Skeletal muscle cell (primary cell): ENCODE measurements around the gene PTPRK.
"Not testable (repeated sequence)": the region's sequence is repeated elsewhere in the genome, so short reads cannot be mapped to it uniquely, and the experiment has no call there.

Source experiments
- DNase-seq: peaks from one replicate; pipeline ENCODE4 v3.0.0-alpha.2; 2010; ENCODE audit warnings: low read depth
- H3K4me3 ChIP-seq: 2 replicates; pipeline ENCODE4 v1.5.1; 2011; ENCODE audit warnings: low read depth, mild to moderate bottlenecking, control low read depth, low read length, moderate library complexity

Gene PTPRK

DNA sequence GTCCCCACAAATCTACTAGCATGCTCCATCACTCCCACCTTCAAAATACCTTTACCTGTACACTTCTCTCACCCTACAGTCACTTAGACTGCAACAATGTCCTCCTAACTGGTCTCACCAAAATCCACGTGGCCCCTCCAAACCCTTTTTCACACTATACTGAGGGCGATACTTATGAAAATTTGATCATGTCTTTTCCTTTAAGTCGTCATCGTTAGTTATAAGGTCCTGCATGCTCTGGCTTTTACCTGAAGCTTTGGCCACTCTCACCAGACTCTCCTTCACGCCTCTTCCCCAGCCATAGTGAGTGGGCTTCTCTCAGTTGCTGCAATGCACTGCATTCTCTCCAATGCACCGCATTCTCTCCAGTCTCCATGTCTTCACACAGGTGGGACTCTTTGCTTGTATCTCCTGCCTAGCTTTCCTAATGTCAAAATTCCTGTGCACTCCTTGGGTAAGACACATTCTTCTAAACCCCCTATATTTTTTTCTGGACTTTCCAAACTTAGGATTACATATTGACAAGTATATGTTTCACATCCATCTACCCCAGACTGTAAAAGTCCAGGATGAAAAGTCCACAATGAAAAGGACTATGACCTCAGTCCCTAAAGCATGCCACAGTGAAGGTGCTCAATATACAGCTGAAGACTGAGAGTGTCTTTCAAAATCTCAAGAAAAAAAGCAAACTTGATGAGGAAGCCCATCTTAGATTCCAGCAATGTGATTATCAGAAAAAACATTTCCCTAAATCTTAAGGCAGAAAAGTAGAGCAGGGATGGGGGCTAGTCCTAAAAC, 24.7 kb downstream of the PTPRK start:
- no peak overlapping the region for H3K4me3 ChIP-seq
- DNase-seq = no peak

DNA sequence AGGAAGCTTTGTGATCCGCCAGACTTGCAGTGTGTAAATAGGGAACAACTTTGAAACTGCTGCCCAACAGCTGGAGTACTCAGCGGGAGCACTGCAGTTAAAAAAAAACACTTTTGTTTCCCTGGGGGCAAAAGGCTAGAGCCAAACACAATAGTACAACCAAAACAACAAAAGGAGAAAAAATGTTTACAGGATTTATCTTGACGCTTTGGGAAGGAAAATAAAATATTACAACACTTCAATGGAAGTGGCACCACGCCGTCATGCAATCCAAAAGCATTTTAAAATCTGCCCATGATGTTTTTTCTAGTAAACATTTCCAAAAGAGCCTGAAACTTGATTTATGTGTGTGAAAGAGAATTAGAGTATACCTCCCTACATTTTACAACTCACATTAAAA, 26.0 kb downstream of the PTPRK start:
- no peak overlapping the region for H3K4me3 ChIP-seq
- DNase-seq = no peak

DNA sequence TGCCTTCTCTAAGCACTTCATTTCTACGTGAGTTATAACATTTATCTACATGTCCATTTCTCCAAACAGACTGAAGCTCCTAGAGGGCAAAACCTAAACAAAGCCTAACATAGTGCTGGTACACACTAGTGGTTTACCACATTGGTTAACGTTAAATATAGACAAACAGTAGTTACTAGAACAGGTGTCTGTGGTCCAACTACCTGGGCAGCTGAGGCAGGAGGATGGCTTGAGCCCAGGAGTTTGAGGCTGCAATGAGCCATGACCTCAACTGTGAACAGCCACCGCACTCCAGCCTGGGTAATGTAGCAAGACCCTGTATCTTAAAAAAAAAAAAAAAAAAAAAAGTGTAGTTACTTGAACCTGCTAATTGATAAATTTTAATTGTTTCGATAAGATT, 26.5 kb downstream of the PTPRK start:
- no peak for DNase-seq
- no peak overlapping the region for H3K4me3 ChIP-seq

DNA sequence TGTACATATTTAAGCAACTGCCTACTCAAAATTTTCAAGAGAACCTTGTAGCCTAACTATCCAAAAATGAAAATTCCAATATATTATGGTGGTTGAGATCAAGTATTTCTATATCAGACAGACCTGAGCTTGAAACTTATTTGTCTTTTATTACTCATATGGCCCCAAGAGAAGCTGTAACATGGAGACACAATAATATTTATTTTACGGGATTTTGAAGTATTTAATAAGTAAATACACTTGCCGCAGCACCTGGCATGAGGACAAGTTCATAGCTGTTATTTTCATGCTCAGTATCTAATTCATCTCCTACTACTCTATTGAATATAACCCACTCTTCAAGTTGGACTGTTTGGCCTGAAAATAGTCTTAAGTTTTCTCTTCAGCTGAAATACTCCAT, 28.0 kb downstream of the PTPRK start:
- DNase-seq = no peak
- no peak overlapping the region for H3K4me3 ChIP-seq

DNA sequence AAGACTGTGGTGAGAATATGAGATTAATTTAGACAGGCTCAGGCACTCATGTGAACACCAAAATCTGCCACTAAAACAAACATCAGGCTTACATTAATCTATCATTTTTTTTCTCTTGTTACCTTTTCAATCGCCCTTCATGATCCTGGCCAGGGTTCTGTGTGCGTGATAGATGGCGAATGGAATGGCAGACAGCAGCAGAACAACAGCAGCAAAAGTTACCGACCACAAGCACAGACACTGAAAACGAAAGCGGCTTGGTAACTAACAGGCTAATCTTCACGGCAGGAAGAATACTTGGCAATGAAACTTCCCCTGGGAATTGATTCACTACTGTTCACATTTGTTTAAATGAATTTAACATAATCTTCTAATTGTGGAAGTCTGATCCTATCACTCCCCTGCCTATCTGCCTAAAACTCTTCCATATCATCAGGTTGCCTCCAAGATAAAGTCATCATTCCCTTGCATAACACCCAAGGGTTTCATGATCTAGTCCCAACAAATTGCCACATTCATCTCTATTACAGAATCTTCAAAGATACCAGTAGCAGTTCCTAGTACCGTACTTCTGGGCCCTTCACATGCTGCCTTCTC, 28.7 kb downstream of the PTPRK start:
- peak; percentile 68 for DNase-seq
- H3K4me3 ChIP-seq = peak overlapping the region; percentile 33

DNA sequence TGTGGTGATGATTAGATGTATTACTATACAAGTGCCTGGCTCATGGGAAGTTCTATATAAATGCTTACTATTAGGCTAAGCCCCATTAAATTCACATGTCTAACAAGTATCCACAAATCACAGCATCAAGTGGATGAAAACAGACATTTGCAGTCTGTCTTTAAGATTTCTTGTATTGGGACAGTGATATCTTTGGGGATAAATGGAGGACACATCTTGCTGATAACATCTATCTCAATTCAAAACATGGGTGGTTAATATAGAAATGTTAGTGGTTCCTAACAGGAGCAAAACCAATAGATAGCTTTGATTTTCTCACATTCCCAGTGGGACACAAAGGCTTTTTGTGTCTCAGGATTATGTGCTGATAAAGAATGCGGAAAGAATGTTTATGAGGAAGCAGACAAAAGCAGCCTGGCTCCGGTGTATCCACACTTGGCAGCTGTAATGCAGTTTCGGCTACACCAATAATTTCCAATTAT, 29.3 kb downstream of the PTPRK start:
- DNase-seq = no peak
- peak overlapping the region; percentile 33 for H3K4me3 ChIP-seq

DNA sequence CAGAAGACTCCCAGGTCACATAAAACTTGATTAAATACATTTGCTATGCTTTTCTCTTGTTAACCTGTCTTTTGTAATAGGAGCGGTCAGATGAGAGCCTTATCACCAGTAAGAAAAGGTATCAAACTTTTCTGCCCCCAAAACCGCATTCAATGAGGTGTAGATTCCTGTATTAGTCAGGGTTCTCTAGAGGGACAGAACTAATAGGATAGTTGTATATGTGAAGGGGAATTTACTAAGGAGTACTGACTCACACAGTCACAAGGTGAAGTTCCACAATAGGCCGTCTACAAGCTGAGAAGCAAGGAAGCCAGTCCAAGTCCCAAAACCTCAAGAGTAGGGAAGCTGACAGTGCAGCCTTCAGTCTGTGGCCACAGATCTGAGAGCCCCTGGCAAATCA, 32.7 kb downstream of the PTPRK start:
- H3K4me3 ChIP-seq = no peak overlapping the region
- peak; percentile 40 for DNase-seq

DNA sequence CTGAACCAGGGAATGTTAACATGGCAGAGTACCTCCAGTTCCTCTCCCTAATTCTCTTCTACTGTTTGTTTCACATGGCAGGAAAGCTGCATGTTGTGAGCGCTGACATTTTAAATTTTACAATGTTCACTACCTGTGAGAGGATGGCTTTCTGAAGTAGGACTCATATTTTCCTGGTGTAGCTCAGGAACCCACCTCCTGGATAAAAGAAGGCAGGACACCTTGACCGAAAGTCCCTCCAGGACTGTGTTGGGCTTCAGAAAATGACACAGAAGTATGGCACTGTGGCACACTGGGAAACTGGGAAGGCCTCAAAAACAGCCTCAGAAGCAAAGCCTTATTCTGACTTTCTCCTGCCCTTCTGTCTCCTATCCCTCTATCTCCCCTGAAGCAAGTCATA, 33.3 kb downstream of the PTPRK start:
- H3K4me3 ChIP-seq = no peak overlapping the region
- no peak for DNase-seq

DNA sequence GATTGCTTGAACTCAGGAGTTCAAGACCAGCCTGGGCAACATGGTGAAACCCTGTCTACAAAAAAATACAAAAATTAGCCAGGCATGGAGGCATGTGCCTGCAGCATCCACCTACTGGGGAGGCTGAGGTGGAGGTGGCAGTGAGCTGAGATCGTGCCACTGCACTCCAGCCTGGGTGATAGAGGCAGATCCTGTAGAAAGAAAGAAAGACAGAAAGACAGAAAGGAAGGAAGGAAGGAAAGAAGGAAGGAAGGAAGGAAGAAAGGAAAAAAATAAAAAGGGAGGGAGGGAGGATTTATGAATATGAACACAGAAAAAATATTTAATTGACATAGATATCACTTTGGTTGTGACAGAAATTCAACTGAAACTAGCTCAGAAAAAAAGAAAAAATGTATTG, 33.8 kb downstream of the PTPRK start:
- DNase-seq, H3K4me3 ChIP-seq: not testable (repeated sequence)

DNA sequence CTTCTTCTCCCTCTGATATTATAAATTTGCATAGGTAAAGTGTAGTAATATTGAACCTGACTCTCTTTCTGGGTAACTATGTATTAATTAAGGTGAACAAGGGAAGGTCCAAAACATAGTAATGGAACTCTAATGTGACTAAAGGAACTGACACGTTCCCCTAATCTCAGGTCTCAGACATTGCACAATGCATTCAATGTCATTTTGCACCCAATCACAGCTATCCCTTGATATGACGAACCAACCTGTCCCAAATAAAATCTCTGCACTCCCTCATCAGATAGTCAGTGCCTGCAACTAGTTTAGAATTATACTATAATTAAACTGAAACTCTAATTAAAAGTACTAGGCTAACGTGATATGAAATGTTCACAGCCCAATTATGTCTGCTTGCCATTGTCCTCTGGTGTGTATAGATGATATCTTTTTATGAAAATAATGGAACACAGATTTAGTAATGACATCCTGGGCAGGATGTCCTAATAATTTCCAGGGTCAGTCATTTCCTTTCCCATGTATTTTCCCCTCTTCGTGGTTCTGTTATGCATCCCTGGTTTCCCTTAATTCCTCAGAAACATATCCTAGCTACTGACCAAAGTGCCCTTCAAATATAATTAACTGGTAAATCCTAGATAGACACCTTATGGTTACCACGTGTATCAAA, 36.8 kb downstream of the PTPRK start:
- DNase-seq = no peak
- no peak overlapping the region for H3K4me3 ChIP-seq

DNA sequence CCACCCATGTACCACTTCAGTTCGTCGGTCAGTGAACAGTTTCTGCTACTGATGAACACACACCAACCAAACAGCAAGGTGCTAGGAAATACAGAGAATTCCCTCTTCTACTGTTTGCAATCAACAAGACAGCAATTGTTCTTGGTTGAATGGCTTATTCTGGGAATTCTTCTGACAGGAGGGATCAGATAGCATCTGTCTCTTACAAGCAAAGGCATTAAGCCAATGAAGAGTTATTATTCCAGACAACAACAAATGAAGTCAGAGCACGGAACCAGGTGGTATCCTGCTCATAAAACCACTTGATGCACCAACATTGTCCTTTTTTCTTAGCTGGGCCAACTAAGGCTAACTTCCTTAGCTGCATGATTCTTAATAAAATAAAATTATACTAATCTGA, 37.8 kb downstream of the PTPRK start:
- H3K4me3 ChIP-seq = no peak overlapping the region
- no peak for DNase-seq

DNA sequence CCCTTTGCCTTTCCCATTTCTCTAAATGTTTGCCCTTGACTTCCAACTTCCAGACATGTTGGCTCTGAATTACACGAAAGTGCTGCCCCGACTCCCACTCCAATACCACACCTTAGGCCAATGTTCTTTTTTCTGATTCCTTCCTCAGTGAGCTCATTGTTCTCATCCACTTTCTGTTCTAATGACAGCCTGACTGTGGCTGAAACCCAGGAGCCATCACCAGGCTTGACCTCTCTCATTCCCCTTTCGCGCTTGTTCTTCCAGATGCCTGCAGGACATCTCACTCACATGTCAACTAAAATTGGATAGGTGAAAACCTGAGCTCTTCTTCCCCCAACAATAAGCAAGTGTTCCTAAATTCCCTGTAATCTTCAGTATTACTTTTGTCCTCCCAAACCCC, 40.4 kb downstream of the PTPRK start:
- no peak for DNase-seq
- no peak overlapping the region for H3K4me3 ChIP-seq

DNA sequence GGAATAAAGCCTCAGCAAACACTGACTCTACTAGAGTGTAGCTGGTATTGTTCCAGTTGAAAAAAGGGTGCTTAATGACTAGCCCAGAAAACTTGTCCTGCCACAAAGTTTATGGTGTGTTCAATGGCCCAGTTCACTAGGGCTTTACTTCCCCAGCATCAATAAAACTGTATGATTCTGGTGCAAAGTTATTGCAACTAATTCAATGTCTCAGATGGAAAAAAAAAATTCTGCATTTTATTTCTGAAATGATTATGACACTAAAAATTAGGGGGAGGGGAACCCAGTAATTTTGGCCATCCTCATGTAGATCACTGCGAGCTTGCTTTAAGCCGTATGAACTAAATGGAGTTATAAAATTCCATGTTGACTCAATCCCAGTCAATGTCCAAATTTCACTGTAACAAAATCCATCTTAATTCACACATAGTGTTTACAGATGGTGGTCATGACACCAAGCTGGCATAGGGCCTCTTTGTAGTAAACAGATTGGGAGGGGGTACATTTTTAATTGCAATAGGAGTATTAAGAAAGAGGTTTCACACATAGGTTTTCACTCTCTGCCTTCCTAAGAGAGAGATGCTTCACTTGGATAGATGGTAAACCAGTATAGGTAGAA, 41.2 kb downstream of the PTPRK start:
- no peak for DNase-seq
- H3K4me3 ChIP-seq = no peak overlapping the region

DNA sequence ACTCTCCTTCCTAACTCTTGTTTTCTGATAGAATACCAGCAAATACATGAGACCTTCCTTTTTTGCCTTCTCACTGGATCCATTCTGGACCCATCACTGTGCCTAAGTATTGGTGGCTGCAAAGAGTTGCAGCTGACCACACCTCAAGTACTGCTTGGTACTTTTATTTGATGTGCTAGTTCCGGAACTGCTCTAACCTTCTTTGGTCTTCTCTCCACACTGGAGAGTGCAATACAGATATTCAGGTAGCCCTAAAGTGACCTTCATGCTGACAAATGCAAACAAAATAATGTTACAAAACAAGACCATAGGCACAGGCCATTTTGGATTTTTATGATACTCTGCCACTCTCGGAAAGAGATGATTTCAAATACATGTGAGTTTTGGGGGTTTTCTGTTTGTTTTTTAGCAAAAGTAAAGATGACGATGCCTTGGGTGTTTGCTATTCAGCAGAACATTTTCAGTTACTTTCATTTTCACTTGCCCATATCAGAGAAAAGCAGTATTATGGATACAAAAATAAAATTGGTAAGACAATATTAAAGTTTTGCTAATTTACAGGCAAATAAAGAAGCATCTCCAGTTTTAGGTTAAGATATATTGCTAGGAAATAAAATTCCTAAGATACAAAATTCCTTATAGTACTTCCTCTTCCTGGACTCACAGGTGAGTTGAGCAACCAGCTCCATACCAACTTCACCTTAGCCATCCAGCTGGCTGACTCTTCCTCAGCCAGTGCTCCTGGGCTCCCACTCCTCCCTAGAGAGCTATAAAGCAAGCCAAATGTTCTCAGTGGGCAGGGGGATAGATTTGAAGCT, 42.0 kb downstream of the PTPRK start:
- no peak overlapping the region for H3K4me3 ChIP-seq
- DNase-seq = no peak

DNA sequence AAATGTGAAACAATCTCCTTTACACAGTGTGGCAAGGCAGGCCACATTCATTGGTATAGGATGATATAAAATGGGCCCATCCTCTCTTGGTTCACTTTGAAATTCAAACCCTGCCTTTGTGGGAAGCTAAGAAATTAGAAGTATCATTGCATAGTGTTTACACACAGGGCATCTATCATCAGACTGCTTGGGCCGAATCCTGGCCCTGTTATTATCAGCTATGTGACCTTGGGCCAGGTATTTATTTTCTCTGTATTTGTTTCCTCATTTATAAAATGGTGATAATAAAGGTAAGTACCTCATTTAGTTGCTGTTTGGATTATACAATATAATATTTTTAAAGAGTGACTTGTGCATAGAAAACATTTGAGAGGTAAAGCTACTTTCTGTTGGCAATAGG, 45.5 kb downstream of the PTPRK start:
- no peak overlapping the region for H3K4me3 ChIP-seq
- no peak for DNase-seq

DNA sequence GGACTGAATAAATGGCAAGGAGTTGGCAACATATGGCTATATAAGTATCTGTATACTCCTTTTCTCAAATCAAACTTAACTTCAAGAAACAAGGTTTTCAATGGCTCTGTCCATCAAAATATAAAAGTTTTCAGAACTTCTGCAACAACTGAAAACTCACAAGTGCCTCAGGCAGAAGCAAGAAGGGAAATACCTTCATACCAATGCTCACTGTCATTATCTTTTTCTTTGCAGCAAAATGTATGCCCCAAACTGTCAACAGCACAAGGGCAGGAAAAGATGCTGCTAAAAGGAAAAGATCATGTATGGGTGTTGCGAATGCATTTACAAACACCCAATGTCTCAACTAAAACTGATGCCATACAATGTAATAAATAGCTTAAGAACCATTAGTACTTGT, 45.9 kb downstream of the PTPRK start:
- no peak overlapping the region for H3K4me3 ChIP-seq
- no peak for DNase-seq

DNA sequence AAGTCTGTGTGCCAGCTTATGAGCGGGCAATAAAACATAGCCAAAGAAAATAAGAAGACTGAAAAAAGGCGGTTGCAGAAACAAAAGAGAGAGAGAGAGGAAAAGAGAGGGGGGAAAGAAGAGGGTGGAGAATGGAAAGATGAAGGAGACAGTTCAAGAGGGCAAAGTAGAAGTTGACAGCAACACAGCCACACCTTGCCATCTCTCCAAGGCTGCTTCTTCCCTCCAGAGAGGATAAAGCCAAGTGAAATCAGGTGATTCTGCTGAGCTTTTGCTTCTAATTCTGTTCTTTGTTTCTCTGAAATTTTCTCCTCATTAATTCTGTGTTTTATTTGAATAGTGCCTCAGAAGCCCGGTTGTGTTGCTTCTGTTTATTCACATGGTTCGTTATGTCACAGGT, 48.5 kb downstream of the PTPRK start:
- DNase-seq = no peak
- H3K4me3 ChIP-seq = no peak overlapping the region

DNA sequence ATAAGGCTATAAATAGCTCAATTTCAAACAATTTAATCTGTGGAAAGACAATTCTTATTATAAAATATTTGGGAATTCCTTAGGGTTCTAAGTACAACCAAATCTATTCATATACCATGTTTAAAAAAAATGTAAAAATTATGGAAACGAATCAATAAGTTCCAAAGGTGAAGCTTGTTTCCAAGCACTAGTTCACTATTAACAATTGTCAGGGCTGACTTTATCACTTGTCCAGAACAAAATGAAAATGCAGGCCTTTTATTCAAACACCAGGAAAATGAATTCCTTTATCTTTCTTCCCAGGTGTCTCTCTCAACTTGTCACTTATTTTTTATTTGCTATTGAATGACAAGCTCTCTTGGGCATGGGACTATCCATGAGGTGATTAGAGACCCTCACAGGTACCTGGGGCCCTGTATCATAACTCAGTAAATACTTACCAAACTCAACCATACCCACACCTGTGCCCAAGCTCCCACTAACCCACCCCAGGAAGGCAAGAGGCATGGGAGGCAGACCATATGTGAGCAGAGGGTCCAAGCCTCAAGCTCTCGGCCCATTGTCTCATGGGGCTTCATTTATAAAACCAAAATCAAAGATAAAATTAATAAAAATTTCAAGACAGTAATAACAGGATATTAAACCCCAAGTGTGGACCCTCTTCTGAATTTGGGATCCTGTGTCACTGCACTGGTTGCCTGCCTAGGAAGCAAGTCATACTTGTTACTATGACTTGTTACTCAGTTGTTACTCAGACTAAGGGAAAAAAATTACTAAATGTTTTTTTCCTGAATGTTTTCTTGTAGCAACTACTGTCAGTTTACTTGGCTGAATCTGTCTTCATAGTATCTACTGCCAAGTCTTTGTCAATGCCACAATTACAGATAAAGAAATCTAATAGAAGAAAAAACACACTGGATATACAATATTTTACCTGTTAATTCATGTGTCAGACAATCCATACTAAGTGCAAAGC, 54.7 kb downstream of the PTPRK start:
- H3K4me3 ChIP-seq = no peak overlapping the region
- DNase-seq = no peak
